SK-N-SH treated with all-trans-retinoic acid at 6 μM for 48 hours (cell line): Measurements from ENCODE around the gene KLHL14.

ENCODE experiments used
- ESRRG ChIP-seq: fragments of 250-450 bp; sonication (Bioruptor Pico); IDR thresholded peaks from 2 replicates; pipeline ENCODE4 v1.6.1; 2021; ENCODE audit warnings: mild to moderate bottlenecking
- OSR1 ChIP-seq: fragments of 250-450 bp; sonication (Bioruptor Pico); IDR thresholded peaks from 2 replicates; pipeline ENCODE4 v1.8.0; 2022; ENCODE audit warnings: moderate library complexity, mild to moderate bottlenecking, inconsistent platforms
- TCF4 ChIP-seq: fragments of 250-450 bp; sonication (Bioruptor Pico); IDR thresholded peaks from 2 replicates; pipeline ENCODE4 v1.8.0; 2021; ENCODE audit warnings: mild to moderate bottlenecking, moderate library complexity, borderline replicate concordance
- ZFP3 ChIP-seq: fragments of 250-450 bp; sonication (Bioruptor Pico); IDR thresholded peaks from 2 replicates; pipeline ENCODE4 v1.5.0; 2020; ENCODE audit warnings: mild to moderate bottlenecking, moderate library complexity
- TF ChIP-seq, protein P1 (sequence below): fragments of 250-450 bp; sonication (Bioruptor Pico); IDR thresholded peaks from 2 replicates; pipeline ENCODE4 v1.8.0; 2020; ENCODE audit warnings: mild to moderate bottlenecking, moderate library complexity, borderline replicate concordance
- TF ChIP-seq, protein P2 (sequence below): fragments of 250-450 bp; sonication (Bioruptor Pico); IDR thresholded peaks from 2 replicates; pipeline ENCODE4 v1.5.1; 2021; ENCODE audit warnings: mild to moderate bottlenecking, moderate library complexity
- TF ChIP-seq, protein P3 (sequence below): fragments of 250-450 bp; sonication (Bioruptor Pico); IDR thresholded peaks from 2 replicates; pipeline ENCODE4 v1.8.0; 2021; ENCODE audit warnings: low read depth, mild to moderate bottlenecking, moderate library complexity, borderline replicate concordance

DNA sequence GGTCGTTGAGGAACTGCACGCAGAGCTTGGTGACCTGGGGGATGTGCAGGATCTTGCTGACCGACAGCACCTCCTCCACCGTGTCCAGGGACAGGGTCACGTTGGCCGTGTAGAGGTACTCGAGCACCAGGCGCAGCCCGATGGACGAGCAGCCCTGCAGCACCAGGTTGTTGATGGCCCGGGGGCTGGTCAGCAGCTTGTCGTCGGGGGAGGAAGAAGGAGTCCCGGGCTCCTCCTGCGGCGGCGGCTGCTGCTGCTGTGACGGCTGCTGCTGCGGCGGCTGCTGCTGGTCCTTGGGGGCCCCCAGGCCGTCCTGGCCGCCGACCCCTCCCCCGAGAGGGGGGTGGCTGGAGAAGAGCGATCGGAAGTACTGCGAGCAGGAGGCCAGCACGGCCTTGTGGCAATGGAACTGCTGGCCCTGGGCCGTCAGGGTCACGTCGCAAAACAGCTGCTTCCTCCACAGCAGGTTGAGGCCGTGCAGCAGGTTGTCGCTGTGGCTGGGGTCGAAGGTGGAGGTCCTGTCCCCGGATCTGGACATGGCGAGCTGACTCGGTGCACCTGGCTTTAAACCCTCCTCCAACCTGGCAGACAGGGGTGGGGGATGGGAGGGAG lies 2.7 kb downstream of the KLHL14 start:
- TF ChIP-seq ESRRG (CRISPR knock-in tag) (no peak), OSR1 (CRISPR knock-in tag) (no peak), TCF4 (CRISPR knock-in tag) (no peak), ZFP3 (CRISPR knock-in tag) (no peak)
- TF ChIP-seq, protein P1, sequence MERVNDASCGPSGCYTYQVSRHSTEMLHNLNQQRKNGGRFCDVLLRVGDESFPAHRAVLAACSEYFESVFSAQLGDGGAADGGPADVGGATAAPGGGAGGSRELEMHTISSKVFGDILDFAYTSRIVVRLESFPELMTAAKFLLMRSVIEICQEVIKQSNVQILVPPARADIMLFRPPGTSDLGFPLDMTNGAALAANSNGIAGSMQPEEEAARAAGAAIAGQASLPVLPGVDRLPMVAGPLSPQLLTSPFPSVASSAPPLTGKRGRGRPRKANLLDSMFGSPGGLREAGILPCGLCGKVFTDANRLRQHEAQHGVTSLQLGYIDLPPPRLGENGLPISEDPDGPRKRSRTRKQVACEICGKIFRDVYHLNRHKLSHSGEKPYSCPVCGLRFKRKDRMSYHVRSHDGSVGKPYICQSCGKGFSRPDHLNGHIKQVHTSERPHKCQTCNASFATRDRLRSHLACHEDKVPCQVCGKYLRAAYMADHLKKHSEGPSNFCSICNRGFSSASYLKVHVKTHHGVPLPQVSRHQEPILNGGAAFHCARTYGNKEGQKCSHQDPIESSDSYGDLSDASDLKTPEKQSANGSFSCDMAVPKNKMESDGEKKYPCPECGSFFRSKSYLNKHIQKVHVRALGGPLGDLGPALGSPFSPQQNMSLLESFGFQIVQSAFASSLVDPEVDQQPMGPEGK (CRISPR knock-in tag) = no peak
- TF ChIP-seq, protein P2, sequence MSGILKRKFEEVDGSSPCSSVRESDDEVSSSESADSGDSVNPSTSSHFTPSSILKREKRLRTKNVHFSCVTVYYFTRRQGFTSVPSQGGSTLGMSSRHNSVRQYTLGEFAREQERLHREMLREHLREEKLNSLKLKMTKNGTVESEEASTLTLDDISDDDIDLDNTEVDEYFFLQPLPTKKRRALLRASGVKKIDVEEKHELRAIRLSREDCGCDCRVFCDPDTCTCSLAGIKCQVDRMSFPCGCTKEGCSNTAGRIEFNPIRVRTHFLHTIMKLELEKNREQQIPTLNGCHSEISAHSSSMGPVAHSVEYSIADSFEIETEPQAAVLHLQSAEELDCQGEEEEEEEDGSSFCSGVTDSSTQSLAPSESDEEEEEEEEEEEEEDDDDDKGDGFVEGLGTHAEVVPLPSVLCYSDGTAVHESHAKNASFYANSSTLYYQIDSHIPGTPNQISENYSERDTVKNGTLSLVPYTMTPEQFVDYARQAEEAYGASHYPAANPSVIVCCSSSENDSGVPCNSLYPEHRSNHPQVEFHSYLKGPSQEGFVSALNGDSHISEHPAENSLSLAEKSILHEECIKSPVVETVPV (CRISPR knock-in tag) = no peak
- TF ChIP-seq, protein P3, sequence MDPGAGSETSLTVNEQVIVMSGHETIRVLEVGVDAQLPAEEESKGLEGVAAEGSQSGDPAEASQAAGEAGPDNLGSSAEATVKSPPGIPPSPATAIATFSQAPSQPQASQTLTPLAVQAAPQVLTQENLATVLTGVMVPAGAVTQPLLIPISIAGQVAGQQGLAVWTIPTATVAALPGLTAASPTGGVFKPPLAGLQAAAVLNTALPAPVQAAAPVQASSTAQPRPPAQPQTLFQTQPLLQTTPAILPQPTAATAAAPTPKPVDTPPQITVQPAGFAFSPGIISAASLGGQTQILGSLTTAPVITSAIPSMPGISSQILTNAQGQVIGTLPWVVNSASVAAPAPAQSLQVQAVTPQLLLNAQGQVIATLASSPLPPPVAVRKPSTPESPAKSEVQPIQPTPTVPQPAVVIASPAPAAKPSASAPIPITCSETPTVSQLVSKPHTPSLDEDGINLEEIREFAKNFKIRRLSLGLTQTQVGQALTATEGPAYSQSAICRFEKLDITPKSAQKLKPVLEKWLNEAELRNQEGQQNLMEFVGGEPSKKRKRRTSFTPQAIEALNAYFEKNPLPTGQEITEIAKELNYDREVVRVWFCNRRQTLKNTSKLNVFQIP (CRISPR knock-in tag) = no peak
